Fibroblast of pulmonary artery (primary cell): ENCODE results near the gene FBXW2.

Experiments
- DNase-seq: peaks from one replicate; pipeline ENCODE4 v3.0.0-alpha.2; 2010; ENCODE audit warnings: low read depth
- H3K4me3 ChIP-seq: replicated peaks from 2 replicates; pipeline ENCODE4 v1.5.1; 2011; ENCODE audit warnings: low read depth, mild to moderate bottlenecking, control low read depth, low read length, moderate library complexity
- TF ChIP-seq, protein P1 (sequence below): IDR thresholded peaks from 2 replicates; pipeline ENCODE4 v1.5.1; 2011; ENCODE audit warnings: mild to moderate bottlenecking, control low read depth, low read length, inconsistent platforms; ENCODE audit errors: missing control alignments

The FBXW2 gene

DNA sequence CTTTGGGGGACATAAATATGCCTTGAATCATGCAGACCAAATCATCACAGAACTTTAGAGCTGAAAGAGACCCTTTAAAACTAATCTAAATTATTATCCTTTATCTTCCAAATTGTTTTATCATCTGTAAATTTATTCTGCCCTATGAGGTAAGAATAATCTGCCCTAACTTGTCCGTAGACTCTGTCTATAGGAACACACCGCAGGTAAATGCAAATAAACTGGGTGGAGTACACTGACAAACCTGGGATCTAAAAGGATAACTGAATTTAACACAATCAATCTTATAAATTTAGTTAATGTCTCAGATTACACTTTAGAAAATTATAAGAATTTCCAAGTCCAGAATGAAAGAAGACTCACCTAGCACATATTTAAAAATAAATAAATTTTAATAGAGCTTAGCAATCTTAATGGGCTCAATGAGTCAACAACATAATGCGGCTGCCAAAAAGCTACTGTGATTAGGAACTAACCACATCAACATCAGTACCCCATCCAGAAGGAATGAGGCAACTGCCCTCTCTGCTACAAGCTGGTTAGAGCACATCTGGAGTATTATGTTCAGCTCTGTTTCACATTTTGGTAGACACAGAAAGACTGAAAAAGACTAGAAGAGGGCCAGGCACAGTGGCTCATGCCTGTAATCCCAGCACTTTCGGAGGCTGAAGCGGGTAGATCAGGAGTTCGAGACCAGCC, 84.5 kb downstream of the FBXW2 start:
- DNase-seq = peak; percentile 56
- TF ChIP-seq, protein P1, sequence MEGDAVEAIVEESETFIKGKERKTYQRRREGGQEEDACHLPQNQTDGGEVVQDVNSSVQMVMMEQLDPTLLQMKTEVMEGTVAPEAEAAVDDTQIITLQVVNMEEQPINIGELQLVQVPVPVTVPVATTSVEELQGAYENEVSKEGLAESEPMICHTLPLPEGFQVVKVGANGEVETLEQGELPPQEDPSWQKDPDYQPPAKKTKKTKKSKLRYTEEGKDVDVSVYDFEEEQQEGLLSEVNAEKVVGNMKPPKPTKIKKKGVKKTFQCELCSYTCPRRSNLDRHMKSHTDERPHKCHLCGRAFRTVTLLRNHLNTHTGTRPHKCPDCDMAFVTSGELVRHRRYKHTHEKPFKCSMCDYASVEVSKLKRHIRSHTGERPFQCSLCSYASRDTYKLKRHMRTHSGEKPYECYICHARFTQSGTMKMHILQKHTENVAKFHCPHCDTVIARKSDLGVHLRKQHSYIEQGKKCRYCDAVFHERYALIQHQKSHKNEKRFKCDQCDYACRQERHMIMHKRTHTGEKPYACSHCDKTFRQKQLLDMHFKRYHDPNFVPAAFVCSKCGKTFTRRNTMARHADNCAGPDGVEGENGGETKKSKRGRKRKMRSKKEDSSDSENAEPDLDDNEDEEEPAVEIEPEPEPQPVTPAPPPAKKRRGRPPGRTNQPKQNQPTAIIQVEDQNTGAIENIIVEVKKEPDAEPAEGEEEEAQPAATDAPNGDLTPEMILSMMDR = no peak
- H3K4me3 ChIP-seq = no peak overlapping the region

DNA sequence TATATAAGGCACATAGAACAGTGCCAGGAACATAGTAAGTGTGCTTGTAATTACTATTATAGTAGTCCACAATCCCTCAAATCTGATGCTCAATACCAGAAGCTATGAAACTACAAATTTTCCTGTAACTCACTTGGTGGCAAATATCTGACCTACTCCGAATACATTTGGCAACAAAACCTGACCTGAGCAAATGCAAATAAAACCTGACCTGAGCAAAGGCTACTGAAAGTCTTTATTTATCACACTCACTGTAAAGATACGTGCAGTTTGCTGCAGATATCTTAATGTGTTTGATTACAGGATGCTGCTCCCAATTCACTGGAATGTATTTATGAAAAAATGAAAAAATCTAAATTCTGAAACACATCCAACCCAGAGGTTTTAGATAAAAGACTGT, 86.0 kb downstream of the FBXW2 start:
- H3K4me3 ChIP-seq = no peak overlapping the region
- TF ChIP-seq, protein P1 = no peak

More for the DNA sequence above, 86.0 kb downstream of the FBXW2 start:
- no peak for DNase-seq
